Measurements from ENCODE around the gene DCLK1.
"Not testable (repeated sequence)": the region's sequence is repeated elsewhere in the genome, so short reads cannot be mapped to it uniquely, and the experiment has no call there.

Gene DCLK1

DNA sequence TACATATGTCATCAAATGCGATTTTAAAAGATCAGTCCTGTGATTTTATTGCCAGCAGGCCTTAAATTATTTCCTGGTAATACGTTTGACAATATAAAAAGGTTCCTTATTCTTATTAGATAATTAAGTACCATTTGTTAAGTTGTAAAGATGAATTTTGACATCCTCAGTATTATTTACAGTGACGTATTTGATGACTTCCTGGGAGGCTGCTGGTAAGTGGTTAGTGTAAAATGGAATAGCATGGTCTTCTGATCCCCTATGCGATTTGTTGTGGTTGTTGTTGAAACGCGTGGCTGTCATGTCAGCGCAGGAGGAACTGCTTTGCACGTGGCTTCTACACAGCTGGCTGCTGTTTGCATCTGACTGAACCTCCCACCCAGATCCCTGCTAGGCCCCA lies 99.7 kb downstream of the DCLK1 start:
- no peak for DNase-seq

DNA sequence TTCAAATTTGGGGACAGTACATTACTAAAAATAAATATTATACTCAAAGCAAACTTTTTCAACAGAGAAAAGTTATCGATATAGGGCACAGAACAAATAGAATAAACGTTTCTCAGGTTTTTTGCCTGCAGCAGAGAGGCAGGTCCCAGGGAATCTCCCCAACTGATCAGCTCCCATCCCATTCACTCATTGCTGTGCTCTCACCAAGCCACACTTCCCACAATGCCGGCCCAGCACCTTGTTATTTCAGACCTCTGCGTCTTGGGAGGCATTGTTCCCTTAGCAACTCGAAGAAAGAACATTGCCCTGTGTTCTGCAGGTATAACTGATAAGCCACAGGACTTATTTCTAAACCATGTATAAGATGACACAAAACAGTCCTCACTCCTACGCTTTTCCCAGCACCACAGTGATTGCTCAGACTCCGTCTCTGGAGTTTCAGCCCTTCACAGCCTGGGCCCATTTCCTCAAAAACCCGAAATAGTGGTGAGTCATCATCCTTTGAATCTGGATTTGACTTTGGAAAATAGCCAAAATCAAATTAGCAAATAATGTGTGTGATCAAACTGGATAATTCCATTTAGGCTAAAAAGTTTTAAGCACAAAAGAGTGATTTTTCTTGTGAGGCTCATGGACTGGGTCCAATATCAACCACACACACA lies 100.4 kb downstream of the DCLK1 start:
- DNase-seq = no peak

DNA sequence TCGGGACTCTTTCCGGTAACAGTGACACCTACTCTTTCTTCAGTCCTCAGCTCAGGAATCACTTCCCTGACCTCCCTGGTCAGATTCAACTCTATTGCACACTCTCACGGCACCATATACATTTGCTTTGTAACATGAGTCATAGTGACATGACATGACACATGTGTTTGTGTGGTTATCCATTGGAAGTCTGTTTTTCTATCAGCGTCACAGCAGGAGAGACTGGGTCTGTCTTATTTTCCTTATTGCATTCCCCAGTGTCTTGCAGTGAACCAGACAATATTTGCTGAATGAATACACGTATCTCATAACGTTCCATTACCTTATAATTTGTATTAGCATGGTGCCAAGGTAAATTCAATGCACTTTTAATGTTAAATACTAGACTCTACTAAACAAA lies 102.0 kb downstream of the DCLK1 start:
- DNase-seq = no peak

DNA sequence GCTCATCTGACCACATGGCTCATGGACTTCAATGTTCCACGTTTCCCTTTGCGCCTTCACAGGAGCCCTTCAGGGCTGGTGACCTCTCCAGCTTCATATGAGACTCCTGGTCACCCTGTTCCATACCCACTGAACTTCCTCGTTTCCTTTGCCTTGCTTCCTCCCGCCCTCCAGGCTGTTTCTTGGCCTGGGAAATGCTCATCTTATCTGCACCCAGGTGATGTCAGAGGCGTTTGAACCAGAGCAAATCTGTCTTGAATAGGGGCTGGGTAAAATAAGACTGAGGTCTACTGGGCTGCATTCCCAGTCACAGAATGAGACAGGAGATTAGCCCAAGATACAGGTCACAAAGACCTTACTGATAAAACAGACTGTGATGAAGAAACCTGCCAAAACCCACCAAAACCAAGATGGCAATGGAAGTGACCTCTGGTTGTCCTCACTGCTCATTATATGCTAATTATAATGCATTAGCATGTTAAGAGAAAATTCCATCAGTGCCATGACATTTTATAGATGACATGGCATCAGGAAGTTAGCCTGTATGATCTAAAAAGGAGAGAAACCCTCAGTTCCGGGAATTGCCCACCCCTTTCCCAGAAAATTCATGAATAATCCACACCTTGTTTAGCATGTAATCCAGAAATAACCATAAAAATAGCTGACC lies 102.7 kb downstream of the DCLK1 start:
- DNase-seq = no peak

DNA sequence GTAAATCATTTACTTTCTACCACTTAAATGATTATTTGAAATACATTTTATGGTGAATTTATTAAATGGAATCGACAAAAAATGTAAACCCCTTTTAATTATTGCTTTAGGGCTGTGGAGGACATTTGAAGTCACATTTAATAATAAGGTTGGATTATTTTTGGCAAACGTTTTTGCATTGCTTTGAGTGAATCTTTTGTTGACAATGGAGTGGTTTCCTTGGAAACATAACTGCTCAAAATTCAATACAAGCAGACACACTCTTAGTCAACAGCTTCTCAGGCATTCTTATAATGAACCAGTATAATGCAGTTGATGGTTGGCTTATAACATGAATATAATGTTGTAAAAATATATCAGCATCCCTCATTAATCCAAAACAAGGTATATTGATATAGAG lies 104.7 kb downstream of the DCLK1 start:
- no peak for DNase-seq

DNA sequence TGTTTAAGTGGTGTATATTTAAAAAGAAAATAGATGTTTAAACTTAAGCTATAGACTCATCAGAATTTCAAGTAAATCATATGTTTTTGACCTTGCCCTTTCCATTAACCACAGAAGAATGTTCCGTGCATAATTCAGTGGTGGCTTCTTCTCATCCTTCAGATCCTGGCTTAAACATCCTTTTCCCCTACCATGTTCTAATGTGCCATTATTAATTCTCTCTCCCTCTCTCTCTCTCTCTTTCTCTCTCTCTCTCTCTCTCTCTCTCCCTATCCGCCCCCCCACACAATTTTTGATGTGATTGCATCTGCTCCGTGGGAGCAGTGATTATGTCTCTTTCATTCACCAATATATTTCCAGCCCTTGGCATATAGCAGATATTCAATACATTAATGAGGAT lies 116.4 kb downstream of the DCLK1 start:
- DNase-seq = no peak

DNA sequence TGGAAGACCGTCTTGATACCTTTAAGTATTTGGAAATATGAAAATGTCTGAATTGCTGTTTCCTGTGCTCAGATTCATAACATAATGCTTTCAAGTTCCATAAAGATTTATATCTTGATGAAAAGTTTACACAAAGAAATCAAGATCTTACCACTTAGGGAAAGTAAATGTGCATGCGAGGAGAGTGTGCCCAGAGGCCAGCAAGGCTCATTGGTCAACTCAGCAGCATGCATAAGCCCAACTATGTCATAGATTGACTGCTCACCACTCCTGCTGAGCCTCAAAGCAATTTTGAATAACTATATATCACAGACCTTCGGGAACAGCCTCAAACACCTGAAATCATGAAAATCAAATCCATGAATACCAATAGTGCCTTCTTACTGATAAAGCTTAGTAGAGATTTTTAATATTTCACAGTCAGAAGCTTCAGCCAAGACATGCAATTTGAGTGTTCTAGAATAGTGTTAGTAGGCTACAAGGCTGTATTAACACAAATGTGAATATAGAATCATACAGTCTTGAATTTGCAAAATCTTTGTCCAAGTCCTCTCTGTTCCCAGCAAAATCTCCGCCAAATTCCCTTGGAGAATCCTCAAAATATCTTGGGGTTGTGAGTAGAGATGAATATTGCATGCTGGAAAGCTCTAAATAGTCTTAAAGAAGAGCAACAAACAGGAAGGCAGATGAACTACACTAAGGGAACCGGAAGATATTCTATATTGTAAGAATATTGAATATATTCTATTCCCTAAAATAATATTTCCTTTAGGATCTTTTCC lies 124.1 kb downstream of the DCLK1 start:
- no peak for DNase-seq

DNA sequence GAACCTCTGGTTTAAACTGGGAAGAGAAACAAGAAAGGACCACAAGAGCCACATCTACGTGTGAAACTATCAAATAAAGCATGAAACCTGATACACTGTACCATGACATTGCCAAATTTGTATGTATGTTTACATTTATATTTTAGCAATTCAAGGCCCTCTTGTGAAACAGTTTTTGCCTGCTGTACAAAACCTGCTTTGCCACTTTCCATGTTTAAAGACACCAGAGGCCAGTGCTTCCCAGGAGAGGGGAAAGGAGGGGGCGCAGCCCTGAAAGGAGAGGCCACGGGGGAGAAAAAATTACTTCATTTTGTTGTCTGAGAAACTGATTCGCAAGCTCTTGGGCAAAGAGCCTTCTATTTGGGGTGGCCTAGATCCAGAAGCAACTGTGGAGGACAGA lies 124.8 kb downstream of the DCLK1 start:
- DNase-seq = no peak

DNA sequence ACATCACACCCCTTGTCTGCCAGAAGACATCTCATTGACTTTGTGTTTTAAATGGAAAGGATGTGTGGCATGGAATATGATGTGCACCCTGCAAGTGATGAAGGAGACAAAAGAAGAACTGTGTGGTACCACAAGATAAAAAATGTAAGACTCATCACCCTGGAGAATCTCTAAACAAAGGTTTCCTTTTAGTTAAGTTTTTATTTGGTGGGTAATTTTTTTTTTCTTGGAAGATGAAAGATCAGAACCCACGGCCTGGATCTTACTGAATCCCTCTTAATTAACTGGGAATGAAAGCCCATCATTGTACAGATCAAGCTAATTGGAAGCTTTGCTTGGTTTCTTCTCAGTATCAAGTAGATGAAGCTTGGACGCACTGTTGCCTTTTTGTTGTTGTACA lies 129.6 kb downstream of the DCLK1 start:
- no peak for DNase-seq

DNA sequence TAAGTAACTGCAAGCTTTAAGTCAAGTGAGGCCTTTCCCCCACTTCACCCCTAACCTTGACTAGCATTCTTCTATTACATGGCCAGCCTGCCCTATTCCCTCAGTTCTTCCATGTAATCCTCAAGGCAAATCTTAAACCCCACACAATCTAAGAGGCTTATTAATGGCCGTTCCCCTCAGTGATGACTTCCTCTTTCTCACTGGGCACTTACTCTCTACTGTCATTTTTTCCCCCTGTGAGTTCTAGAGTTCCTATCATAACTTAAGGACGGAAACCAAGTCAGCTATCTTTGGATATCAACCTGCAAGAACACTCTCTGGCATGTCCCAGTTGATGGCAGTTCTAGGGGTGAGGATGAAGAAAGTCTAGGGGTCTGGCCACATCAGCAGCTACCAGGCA lies 131.2 kb downstream of the DCLK1 start:
- DNase-seq = no peak

DNA sequence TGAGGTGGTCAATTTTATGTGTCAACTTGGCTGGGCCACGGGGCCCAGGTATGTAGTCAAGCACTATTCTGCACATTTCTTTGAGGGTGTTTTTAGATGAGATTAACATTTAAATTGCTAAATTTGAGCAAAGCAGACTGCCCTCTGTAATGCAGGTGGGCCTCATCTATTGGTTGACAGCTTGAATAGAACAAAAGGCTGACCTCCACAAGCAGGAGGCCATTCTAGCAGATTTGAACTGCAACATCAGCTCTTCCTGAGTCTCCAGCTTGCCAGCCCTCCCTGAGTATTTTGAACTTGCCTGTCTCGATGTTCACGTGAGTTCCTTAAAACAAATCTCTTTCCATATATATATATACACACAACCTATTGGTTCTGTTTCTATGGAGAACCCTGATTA lies 134.8 kb downstream of the DCLK1 start:
- no peak for DNase-seq

DNA sequence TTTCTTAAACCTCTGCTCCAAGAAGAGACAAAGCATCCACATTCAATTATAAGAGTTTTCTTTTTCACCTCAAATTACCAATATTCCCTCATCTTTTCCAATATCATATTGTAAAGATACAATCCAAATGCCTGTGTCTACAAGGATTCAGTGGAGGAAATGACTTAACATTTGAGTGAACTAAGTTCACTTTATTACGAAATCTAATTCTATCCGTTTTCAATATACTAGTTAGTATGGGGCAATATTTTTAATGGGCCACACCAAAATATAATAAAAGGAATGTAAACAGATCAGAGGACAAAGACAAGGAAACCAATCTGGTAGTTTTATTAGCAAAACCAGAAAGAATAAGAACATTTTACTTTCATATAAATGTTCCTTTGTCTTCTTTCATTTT lies 136.0 kb downstream of the DCLK1 start:
- DNase-seq = no peak

DNA sequence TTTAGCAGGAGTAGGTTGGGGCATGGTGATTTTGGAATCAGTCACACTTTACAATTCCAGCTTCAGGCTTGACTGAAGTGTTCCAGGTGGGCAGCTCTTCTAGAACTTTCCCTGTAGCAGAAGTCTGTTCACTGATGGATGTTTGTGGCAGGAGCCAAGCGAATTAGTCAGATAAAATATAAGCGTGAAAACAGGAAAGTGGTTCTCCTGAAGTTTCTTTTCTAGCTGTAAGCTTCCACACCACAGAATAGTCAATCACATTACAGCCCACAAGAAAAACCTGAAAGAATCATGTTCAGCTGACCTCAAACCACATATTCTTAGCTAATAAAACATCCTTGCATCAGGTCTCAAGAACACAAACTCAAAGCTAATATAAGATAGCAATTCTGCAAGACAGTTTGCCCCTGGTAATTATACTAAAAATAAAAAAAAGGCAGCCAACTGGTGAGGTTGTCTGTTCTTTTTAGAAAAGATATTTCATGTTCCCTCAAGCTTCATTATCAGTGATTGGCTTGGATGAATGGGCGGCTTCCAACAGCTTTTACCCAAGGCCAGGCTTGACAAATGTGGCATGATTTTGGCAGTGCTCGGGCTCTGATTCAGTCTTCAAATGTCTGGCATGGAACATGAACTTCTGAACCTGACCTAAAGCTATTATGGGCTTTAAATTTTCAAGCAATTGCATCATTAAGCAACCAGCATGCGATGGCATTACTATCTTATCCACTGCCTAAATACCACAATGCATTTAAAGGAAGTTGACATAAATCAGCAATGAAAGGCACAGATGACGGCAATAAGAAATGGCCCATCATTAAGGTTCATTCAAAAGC lies 136.8 kb downstream of the DCLK1 start:
- no peak for DNase-seq

DNA sequence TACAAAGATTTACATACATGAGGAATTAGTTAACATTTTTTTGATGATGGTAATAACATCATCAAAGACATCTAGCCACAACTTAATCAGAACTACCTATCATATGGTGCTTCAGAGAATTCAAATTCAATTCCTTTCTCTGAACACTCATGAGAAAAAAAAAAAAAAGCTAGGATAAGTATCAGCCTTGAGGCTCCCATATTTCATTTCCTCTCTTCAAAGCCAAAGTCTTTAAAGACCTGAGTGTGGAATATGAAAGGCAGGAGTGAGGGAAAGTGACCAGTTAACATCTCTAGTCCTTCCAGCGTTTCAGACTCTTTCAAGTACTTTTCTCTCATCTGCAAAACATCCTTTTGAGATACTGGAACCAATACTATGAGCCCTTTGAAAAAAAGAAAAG lies 137.5 kb downstream of the DCLK1 start:
- DNase-seq = no peak

DNA sequence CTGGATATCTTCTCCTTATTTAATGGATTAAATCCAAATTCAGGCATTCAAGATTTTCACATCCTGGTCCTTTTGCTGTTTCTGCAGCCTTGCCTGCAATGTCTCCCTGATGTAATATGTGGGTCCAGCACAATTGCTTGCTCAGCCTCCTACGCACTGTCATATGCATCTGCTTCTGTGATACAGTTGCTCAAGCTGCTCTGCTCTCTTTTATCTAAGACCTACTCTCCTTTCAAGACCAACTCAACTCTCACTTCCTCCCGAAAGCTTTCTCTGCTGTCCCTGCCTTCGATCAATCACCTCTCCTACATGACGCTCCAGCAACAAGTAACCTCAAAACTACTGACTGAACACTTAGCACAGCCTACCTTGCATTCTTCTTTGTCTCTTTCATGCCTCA lies 138.2 kb downstream of the DCLK1 start:
- DNase-seq = no peak

DNA sequence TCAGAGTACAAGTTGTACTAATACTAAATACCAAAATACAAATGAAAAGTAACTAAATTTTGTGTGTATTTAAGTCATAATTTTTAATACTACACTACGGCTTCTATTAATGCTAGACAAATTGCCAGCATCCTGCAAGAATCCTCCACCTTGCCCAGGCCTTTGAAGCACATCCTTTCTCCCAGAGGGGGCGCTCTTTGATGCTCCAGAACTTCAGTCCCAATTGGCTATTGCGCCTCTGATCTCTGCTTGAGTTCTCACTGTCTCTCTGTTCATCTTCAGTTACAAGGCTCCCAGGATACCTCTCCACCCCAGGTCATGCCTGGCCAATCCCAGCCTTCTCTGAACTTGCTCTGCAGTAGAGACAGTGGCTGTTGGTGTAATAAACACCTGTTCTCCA lies 141.0 kb downstream of the DCLK1 start:
- no peak for DNase-seq

DNA sequence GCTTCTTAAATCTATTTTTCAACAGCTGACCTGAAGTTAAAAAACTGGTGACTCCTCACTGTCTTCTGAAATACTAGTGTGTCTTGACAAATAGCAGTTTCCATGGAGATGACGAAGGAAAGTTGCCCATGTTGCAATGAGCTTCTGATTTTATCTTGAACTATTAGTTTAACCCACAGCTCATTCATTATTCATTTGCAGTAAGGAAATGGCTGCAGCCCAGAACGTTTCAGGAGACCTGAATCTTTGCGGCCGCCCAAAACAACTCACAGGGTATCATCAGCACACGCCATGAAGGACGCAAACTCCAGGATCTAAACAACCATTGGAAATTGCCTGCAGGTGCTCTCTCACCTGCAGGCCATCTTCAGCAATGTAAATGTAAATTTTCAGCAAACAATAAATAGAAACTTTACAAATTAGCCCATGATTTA lies 142.5 kb downstream of the DCLK1 start:
- no peak for DNase-seq

DNA sequence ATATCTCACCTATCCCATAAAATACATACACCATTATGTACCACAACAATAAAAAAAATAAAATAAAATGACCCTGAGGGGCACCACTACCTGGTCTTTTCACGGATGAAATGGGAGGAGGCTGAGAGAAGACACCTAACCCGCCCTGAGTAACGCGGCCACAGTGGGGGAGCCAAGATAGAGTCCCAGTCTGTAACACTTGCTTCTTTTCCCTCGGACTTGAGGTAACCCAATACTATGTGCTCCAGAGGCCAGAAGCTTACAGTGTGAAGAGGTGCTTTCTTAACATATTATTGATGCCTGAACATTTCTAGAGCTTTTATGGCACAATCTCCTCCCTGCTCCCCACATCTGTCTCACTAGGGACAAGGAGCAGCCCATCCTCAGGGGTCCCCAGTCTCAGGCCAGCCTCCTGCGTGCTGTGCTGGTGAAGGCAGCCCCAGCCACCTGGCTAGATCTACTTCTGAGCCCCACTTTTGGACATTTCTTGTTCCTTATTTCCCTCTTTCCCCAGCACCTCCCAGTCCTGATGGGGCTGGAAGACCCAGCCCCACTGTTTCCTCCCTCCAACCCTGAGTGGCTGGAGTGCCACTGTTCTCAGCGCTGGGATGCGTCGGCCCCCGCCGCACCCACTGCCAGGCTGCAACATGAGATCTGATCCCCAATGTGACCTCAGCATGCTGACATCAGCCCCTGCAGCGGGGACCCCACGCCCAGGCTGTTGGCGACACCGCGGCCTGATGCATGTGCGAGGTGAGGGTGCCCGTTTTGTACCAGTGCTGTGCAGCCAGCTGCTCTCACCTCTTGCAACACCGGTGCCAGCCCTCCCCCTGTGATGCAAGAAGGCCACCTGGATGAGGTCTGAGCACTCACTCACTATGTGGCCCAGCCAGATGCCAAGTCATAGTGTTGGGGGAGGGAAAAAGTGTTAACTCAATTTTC lies 143.3 kb downstream of the DCLK1 start:
- DNase-seq = no peak

DNA sequence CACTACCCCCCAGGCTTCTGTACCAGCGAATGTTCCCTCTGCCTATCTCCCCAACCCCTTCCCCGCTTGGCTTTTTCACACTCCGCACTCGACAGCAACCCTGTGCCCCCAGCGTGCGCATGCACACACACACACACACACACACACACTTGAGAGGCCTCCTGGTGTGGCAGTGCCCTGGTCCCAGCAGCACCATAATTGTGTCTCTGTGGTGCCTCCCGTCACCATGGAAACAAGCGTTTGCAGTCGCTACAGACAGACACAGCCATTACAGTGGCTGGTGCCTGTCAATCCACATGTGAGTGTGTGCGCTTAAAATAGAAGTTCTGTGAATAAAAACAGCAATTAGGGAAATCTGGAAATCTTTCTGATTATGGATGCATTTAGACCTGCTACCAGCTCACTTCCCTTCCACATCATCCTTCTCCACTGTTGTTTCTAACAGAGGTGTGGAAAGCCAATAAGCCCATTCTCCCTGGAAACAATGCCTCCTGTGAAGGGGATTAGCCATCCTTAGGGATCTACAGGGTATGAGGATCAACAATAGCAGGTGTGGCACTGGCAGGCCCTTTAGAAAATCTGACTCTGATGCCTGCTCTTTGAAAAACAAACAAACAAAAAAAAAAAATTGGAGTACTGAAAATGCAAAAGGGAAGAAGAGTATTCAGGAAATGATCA lies 146.3 kb downstream of the DCLK1 start:
- peak; percentile 83 for DNase-seq

DNA sequence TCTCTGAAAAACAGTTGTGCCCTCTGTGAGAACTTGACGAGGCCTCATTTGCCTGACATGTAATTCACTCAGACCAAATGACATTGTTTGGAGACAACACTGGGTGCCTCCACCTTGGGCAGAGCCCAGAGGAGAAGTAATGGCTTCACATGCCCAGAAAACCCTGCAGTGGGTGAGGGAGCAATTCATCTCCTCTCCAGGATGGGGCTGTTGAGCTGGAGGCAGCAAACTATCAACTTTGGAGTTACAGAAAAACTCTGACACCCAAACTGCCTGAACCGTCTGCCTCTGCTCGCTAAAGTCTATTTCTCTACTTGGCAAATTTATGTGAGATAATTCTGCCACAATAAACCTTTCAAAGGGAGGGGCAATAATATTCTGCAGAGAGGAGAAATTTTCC lies 146.9 kb downstream of the DCLK1 start:
- no peak for DNase-seq

DNA sequence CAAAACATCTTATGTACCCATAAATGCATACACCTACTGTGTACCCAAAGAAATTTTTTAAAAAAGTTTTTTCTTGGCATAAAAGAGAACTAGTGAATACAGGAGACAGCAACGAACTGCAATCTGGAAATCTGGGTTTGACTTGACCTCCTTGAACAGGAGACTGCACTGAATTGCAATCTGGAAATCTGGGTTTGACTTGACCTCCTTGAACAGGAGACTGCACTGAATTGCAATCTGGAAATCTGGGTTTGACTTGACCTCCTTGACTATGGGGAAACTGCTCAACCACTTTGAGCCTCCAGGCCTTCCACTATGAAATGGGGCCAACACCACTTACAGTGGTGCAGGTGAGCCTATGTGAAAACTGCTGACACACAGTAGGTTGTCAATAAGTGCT lies 147.5 kb downstream of the DCLK1 start:
- not testable (repeated sequence) for DNase-seq

DNA sequence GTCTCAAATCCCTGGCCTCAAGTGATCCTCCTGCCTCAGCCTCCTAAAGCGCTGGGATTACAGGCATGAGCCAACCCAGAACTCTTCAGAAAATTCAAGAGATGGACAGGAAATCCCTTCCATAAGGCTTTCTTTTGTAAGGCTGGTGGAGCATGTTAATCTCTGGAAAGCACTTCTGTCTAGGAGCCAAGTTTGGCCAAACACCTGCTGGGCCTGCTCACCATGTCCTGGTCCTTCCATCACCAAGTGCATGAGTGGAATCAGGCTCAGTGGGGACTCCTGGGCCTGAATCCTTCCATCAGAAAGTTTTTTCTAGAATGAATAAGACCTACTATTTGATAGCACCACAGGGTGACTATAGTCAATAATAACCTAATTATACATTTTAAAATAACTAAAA lies 148.0 kb downstream of the DCLK1 start:
- no peak for DNase-seq

All from NCI-H1417 treated with DMSO at 0.1 percent for 48 hours (cell line).